ENCODE results near the gene RSPO3.

Gene RSPO3

GRCh38 chr6:127124680-127125079 lies 6.2 kb downstream of the RSPO3 start:
- Histone ChIP-seq H4K20me1 (ENCODE audit: control insufficient read depth, insufficient read depth, low read depth, low read length) (no peaks in the 10 kb centered on the region), H3K4me2 (ENCODE audit: low read length) (no peak overlapping the region), H3K9me3 (ENCODE audit: control insufficient read depth, insufficient read depth, low read length) (no peaks in the 10 kb centered on the region), H3F3A (ENCODE audit: control insufficient read depth, insufficient read depth) (no peaks in the 10 kb centered on the region), H3K4me1 (ENCODE audit: control insufficient read depth, low read length) (no peaks in the 10 kb centered on the region), H3K79me2 (ENCODE audit: control insufficient read depth, low read length) (no peaks in the 10 kb centered on the region), H3K36me3 (ENCODE audit: control insufficient read depth, low read length) (no peaks in the 10 kb centered on the region), H3K9me2 (replicated peaks; ENCODE audit: control insufficient read depth, low read length) (no peaks in the 10 kb centered on the region), H3K27ac (ENCODE audit: low read depth, low read length) (no peak overlapping the region), H3K4me3 (ENCODE audit: low read length) (no peak overlapping the region), H3K27me3 (ENCODE audit: control insufficient read depth, low read length) (peaks cover 31% of the 10 kb centered on the region)
- no peak for TF ChIP-seq CTCF (IDR thresholded peaks at IDR 0.05; ENCODE audit: low read depth, low read length, poor library complexity, severe bottlenecking)
- no peak for TF ChIP-seq EZH2phosphoT487 (IDR thresholded peaks at IDR 0.05; ENCODE audit: borderline replicate concordance, low read length)

- Histone ChIP-seq H3K36me3 (ENCODE audit: control insufficient read depth, low read length) (no peaks in the 10 kb centered on the region), H3K27ac (ENCODE audit: low read depth, low read length) (no peak overlapping the region), H3K4me1 (ENCODE audit: control insufficient read depth, low read length) (no peaks in the 10 kb centered on the region), H3K79me2 (ENCODE audit: control insufficient read depth, low read length) (no peaks in the 10 kb centered on the region), H4K20me1 (ENCODE audit: control insufficient read depth, insufficient read depth, low read depth, low read length) (no peaks in the 10 kb centered on the region), H3K4me3 (ENCODE audit: low read length) (no peak overlapping the region), H3K27me3 (ENCODE audit: control insufficient read depth, low read length) (peaks cover 7% of the 10 kb centered on the region; the same call in 1 of the 2 replicates), H3F3A (ENCODE audit: control insufficient read depth, insufficient read depth) (no peaks in the 10 kb centered on the region), H3K9me2 (replicated peaks; ENCODE audit: control insufficient read depth, low read length) (no peaks in the 10 kb centered on the region), H3K9me3 (ENCODE audit: control insufficient read depth, insufficient read depth, low read length) (no peaks in the 10 kb centered on the region), H3K4me2 (ENCODE audit: low read length) (no peak overlapping the region)
- no peak for TF ChIP-seq EZH2phosphoT487 (IDR thresholded peaks at IDR 0.05; ENCODE audit: borderline replicate concordance, low read length)
- no peak for TF ChIP-seq CTCF (IDR thresholded peaks at IDR 0.05; ENCODE audit: low read depth, low read length, poor library complexity, severe bottlenecking)
Measured at GRCh38 chr6:127128066-127128465, 9.6 kb downstream of the RSPO3 start.

- Histone ChIP-seq H4K20me1 (ENCODE audit: control insufficient read depth, insufficient read depth, low read depth, low read length) (no peaks in the 10 kb centered on the region), H3K4me3 (ENCODE audit: low read length) (no peak overlapping the region), H3F3A (ENCODE audit: control insufficient read depth, insufficient read depth) (no peaks in the 10 kb centered on the region), H3K4me2 (ENCODE audit: low read length) (no peak overlapping the region), H3K27me3 (ENCODE audit: control insufficient read depth, low read length) (peaks cover 7% of the 10 kb centered on the region; the same call in 1 of the 2 replicates), H3K4me1 (ENCODE audit: control insufficient read depth, low read length) (no peaks in the 10 kb centered on the region), H3K36me3 (ENCODE audit: control insufficient read depth, low read length) (no peaks in the 10 kb centered on the region), H3K27ac (ENCODE audit: low read depth, low read length) (no peak overlapping the region), H3K9me3 (ENCODE audit: control insufficient read depth, insufficient read depth, low read length) (no peaks in the 10 kb centered on the region), H3K79me2 (ENCODE audit: control insufficient read depth, low read length) (no peaks in the 10 kb centered on the region), H3K9me2 (replicated peaks; ENCODE audit: control insufficient read depth, low read length) (no peaks in the 10 kb centered on the region)
- TF ChIP-seq EZH2phosphoT487 (IDR thresholded peaks at IDR 0.05; ENCODE audit: borderline replicate concordance, low read length) (no peak), CTCF (IDR thresholded peaks at IDR 0.05; ENCODE audit: low read depth, low read length, poor library complexity, severe bottlenecking) (no peak)
Measured at GRCh38 chr6:127129251-127129650, 10.8 kb downstream of the RSPO3 start.

All from DOHH2 (cell line).